ENCODE results near the gene CTPS1. TPM values are rescaled to one million over a fixed set of nuclear protein-coding genes. Genes with fewer than 3 reads are reported as not detected.

The CTPS1 gene
- total RNA-seq, 1 experiment from 2014 or later: 25.6 TPM

DNA sequence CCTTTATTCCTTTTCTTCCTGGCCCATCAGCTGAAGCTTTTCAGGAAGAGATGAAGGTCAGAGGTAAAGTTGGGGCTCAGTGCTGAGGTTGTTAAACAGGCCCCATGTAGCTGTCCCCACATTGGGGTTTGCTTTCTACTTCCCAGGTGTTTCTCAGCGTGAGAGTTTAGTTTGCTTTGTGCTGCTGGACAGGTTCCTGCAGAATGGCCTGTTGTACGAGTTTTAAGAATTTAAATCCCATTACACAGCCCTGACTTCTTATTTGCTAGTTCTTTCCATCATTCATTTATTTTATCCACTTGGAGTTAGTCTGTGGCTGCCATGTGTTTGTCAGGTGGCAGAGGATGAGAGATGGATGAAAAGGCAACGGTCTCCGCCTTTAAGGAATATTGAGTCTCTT is 19.2 kb downstream of the CTPS1 start:
- DNase-seq (ENCODE audit: low read depth): no peak

DNA sequence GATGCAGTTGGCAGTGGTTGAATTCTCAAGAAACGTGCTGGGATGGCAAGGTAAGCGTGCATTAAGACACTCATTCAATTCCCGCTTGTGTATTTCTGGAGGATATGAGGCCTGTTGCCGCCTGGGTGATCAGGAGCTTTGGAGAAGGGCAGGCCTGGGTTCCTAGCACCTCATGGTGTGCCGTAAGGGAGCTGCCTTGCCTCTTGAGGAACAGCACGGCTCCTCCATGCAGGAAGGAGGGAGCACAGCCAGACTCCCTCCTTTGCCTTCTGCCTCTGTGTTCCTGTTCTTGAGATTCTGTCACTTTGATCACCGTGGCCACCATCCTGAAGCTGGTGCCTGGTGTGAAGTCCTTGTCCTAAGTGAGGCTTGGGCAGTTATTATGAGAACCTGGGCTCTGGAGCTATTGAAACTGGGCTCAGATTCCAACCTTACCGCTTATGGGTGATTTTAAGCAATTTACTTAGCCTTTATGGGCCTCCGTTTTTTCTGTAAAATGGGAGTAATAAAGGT is 23.7 kb downstream of the CTPS1 start:
- no peak for DNase-seq (ENCODE audit: low read depth)

DNA sequence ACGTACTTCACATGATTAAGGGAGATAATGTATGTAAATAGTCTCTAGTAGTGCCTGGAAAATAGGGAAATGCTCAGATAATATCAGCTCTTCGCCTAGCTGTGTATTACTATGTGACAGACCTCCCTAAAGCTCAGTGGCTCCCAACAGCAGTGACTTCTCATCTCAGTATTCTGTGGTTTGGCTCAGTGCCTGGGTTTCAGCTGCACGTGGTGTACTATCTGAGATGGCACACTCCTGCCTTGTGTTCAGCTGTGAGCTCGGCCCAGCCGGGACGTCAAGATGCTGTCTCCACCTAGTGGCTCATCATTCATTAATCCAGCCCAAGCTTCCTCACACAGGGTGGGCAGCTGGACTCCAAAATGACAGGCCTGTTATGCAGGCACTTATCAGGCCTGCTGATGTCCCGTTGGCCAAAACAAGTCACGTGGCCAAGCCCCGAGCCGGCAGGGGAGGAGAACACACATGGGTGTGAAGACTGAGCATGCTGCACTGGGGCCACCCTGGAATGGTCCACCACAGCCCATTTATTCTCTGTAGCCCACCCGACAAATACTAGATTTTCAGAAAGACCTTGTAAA is 24.2 kb downstream of the CTPS1 start:
- DNase-seq (ENCODE audit: low read depth): peak; percentile 99

- no peak for DNase-seq (ENCODE audit: low read depth)
Measured at GRCh38 chr1:41005876-41006275, 26.4 kb downstream of the CTPS1 start.

- no peak for DNase-seq (ENCODE audit: low read depth)
Measured at GRCh38 chr1:41006942-41007865, 27.7 kb downstream of the CTPS1 start.

GRCh38 chr1:41009466-41009865 is 30.0 kb downstream of the CTPS1 start:
- DNase-seq (ENCODE audit: low read depth): no peak

- no peak for DNase-seq (ENCODE audit: low read depth)
Measured at GRCh38 chr1:41010345-41010744, 30.8 kb downstream of the CTPS1 start.

- no peak for DNase-seq (ENCODE audit: low read depth)
Measured at GRCh38 chr1:41013024-41013423, 33.5 kb downstream of the CTPS1 start.

DNA sequence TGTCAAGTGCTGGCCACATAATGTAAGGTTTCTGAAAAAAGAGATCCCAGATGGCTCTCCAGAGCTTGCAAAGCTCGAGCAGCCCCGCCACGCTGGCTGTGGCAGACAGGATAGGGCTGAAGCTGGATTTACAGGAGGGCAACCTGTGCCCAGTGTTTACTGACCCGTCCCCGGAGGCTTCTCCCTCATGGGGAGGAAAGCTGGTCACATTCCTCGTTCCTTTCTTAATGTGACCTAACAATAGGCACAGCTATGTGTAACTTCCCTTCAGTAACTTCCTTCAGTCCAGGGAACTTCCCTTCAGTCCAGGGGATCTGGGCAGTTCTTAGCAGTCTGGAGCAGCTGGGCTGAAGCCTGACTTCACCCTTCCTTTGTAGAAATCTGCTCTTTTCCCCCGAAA is 34.3 kb downstream of the CTPS1 start:
- DNase-seq (ENCODE audit: low read depth): no peak

- DNase-seq (ENCODE audit: low read depth): no peak
Measured at GRCh38 chr1:41014871-41015270, 35.4 kb downstream of the CTPS1 start.

GRCh38 chr1:41015281-41015896 is 35.9 kb downstream of the CTPS1 start:
- no peak for DNase-seq (ENCODE audit: low read depth)

DNA sequence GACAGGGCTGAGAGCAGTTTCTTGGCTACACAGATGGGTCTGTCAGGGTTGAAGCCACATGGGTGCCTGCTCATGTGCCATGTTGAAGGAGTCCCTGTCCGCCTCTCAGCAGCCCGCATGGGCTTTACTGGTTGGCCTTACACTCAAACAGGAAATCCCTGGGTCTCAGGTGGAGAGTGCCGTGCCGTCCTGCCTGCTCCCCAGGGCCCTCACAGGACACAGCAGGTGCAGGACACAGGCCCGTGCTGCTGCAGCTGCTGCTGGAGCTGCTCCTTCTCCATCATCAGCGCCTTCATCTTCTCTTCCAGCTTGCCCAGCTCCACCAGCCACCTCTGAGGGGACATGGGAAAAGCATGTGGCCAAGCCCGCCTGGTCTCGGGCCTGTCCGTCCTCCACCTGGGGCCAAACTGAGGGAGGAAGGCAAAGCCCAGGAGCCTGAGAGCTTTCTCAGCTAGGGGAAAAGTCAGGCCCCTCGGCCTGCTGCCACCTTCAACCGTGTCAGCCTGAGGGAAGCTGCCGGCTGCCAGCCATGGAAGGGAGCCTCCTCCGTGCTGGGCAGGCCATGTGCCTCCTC is 36.5 kb downstream of the CTPS1 start:
- no peak for DNase-seq (ENCODE audit: low read depth)

DNA sequence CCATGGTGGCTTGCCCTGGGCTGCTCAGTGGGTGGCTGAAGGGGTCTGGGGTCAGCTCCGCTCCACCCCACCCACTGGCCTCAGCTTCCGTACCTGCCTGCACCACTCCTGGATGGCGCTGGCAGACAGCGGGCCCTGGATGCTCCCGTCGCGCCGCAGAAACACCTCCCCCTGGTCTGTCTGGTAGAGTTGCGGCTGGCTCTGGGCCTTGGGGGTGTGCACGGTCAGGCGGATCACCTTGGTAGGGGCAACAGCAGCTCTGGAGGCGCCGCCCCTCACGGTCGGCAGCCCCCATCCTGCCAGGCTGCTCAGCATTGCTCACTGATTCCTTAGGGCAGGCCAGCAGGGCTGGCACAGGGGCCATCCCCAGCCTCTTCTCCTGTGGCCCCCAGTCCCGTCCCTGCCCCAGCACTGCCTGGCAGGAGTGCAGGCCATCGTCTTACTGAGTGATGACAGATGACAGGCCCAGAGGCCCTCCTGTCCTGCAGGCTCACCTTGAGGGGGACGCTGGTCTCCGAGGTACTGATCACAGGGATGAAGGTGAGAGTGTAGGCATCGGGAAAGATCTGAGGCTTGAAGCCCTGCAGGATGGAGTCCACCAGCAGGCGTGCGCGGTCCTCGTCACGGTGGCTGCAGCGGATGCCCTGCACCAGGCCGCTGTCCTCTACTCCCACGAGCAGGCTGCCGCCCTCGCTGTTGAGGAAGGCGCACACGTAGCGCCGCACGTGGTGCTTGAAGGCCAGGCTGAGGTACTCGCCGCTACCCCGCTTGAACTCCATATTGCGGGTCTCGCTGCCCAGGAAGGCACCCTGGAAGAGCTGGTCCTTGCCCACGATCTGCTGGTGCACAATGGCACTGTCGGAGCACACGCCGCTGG is 37.9 kb downstream of the CTPS1 start:
- DNase-seq (ENCODE audit: low read depth): no peak

DNA sequence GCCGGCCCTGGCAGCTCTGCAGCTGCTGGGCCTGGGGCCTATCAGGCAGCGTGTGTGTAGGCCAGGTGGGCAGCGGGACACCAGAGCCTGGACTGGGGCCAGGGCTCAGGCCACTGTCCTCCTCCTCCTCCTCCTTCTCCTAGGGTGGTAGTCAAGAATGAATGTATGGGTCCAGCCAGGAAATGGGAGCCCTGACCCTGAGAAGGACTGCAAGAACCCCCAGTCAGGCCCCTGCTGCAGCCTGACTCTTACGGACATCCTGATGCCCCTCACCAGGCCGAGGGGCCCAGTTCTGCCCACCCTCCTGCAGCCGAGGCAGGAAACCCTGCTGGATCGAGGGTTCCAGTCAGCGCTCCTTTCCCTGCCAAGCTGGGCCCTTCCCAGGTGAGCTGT is 38.5 kb downstream of the CTPS1 start:
- DNase-seq (ENCODE audit: low read depth): no peak

DNA sequence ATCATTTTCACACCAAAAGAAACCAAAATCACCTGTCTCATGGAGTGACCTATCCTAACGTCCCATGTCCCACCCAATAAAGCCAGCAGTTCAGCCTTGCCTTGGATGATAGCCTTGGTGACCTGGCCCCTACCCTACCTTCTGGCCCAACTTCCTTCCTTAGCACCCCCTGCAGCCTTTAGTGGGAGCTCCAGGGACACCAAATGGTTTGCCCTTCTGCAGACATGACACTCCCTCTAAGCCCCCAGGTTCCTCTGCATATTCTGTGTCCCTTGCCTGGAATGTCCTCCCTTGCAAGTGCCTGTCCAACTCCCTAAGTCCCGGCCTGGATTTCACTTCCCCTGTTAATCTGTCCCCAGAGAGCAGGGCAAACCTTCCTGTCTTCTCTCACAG is 39.9 kb downstream of the CTPS1 start:
- no peak for DNase-seq (ENCODE audit: low read depth)

- DNase-seq (ENCODE audit: low read depth): no peak
Measured at GRCh38 chr1:41020109-41020576, 40.6 kb downstream of the CTPS1 start.

GRCh38 chr1:41020654-41021053 is 41.2 kb downstream of the CTPS1 start:
- DNase-seq (ENCODE audit: low read depth): no peak

- no peak for DNase-seq (ENCODE audit: low read depth)
Measured at GRCh38 chr1:41021526-41022308, 42.2 kb downstream of the CTPS1 start, which contains the start of gene SLFNL1. Gene SLFNL1, minus strand, starts transcription at chr1:41021725. Its CDS starts 1,065 bp downstream, at chr1:41020660.

GRCh38 chr1:41022424-41022823 is 42.9 kb downstream of the CTPS1 start:
- no peak for DNase-seq (ENCODE audit: low read depth)

GRCh38 chr1:41023279-41023990 is 43.9 kb downstream of the CTPS1 start:
- peak; percentile 15 for DNase-seq (ENCODE audit: low read depth)

Data from RPMI7951 (cell line).